IMR-90 (cell line): ENCODE data around the gene CD1B. TPM values are rescaled to one million over a fixed set of nuclear protein-coding genes. Genes with fewer than 3 reads are reported as not detected.
"Not testable (repeated sequence)": the region's sequence is repeated elsewhere in the genome, so short reads cannot be mapped to it uniquely, and the experiment has no call there.

Experiments
- ATAC-seq: fragments of 200-7000 bp; cut with Tn5 transposase; 2 replicates; pipeline ENCODE4 v1.9.1; 2020; ENCODE audit warnings: low read depth, mild to moderate bottlenecking, moderate library complexity
- BruUV-seq: library from RNA; stranded (reverse); fragments of 400-500 nt; replicated peaks from 2 replicates; lab custom pipeline; 2021; lab: Mats Ljungman, UMichigan
- CTCF ChIA-PET: fragments of 300-600 bp; formaldehyde crosslinking; extraction: SDS; loops from one replicate; lab custom pipeline; 2021; ENCODE audit warnings: antibody characterized with exemption; lab: Yijun Ruan, JAX
- POLR2A ChIA-PET: fragments of 300-600 bp; sonication (Branson Sonifier 250); formaldehyde crosslinking; loops from one replicate; lab custom pipeline; 2022; ENCODE audit warnings: antibody characterized with exemption; ENCODE audit not compliant: unreplicated experiment; lab: Charles Lee
- DNase-seq: peaks from one replicate; pipeline ENCODE4 v3.0.0; 2013
- H2AFZ ChIP-seq: replicated peaks from 2 replicates; pipeline ENCODE3; 2013; ENCODE audit warnings: low read length, mild to moderate bottlenecking; ENCODE audit not compliant: poor library complexity
- H2AK5ac ChIP-seq: 2 replicates; pipeline ENCODE4 v1.6.1; 2013; ENCODE audit warnings: low read depth, low read length, inconsistent platforms
- H2AK9ac ChIP-seq: replicated peaks from 2 replicates; pipeline ENCODE3; 2013; ENCODE audit warnings: mild to moderate bottlenecking, low read depth, low read length, moderate library complexity; ENCODE audit not compliant: poor library complexity
- H2BK120ac ChIP-seq: 2 replicates; pipeline ENCODE4 v1.6.1; 2013; ENCODE audit warnings: low read depth, low read length, inconsistent platforms
- H2BK15ac ChIP-seq: 3 replicates; pipeline ENCODE4 v1.6.1; 2013; ENCODE audit warnings: low read depth, low read length, inconsistent platforms
- H2BK20ac ChIP-seq: 2 replicates; pipeline ENCODE4 v1.6.1; 2013; ENCODE audit warnings: low read depth, mild to moderate bottlenecking, inconsistent platforms, low read length, moderate library complexity
- H2BK5ac ChIP-seq: 2 replicates; pipeline ENCODE4 v1.6.1; 2013; ENCODE audit warnings: mild to moderate bottlenecking, low read depth, low read length, inconsistent platforms; ENCODE audit not compliant: poor library complexity, severe bottlenecking
- H3K14ac ChIP-seq: replicated peaks from 2 replicates; pipeline ENCODE4 v1.6.1; 2013; ENCODE audit warnings: low read depth, low read length, inconsistent platforms
- H3K18ac ChIP-seq: 2 replicates; pipeline ENCODE4 v1.6.1; 2013; ENCODE audit warnings: low read depth, low read length, control low read depth
- H3K23ac ChIP-seq: 2 replicates; pipeline ENCODE4 v1.6.1; 2013; ENCODE audit warnings: low read depth, low read length, inconsistent platforms
- H3K27ac ChIP-seq: 2 replicates; pipeline ENCODE4 v1.5.1; 2013; ENCODE audit warnings: mild to moderate bottlenecking, control low read depth, low read length; ENCODE audit not compliant: insufficient read depth
- H3K27me3 ChIP-seq: 2 replicates; pipeline ENCODE4 v1.6.1; 2013; ENCODE audit warnings: low read length; ENCODE audit not compliant: control insufficient read depth, insufficient read depth
- H3K36me3 ChIP-seq: 2 replicates; pipeline ENCODE4 v1.6.1; 2013; ENCODE audit warnings: low read length, mixed read lengths; ENCODE audit not compliant: control insufficient read depth, insufficient read depth
- H3K4ac ChIP-seq: 2 replicates; pipeline ENCODE4 v1.6.1; 2013; ENCODE audit warnings: low read depth, low read length, inconsistent platforms
- H3K4me1 ChIP-seq: 2 replicates; pipeline ENCODE4 v1.6.1; 2013; ENCODE audit warnings: low read length, mixed read lengths; ENCODE audit not compliant: control insufficient read depth, insufficient read depth
- H3K4me2 ChIP-seq: 2 replicates; pipeline ENCODE4 v1.6.1; 2013; ENCODE audit warnings: low read depth, mild to moderate bottlenecking, control low read depth, low read length, moderate library complexity
- H3K4me3 ChIP-seq: 2 replicates; pipeline ENCODE4 v1.5.1; 2013; ENCODE audit warnings: low read depth, mild to moderate bottlenecking, control low read depth, low read length, moderate library complexity; ENCODE audit not compliant: insufficient read depth
- H3K56ac ChIP-seq: 2 replicates; pipeline ENCODE4 v1.6.1; 2013; ENCODE audit warnings: low read length, inconsistent platforms; ENCODE audit not compliant: insufficient read depth; ENCODE audit errors: extremely low read depth
- H3K79me1 ChIP-seq, 2 experiments: 2 replicates each; pipeline ENCODE4 v1.6.1; 2013; ENCODE audit warnings: low read length in 2 of 2, inconsistent platforms in 1 of 2, low read depth in 1 of 2
- H3K9ac ChIP-seq: 2 replicates; pipeline ENCODE4 v1.6.1; 2013; ENCODE audit warnings: low read depth, low read length, control low read depth
- H3K9me1 ChIP-seq: 2 replicates; pipeline ENCODE4 v1.6.1; 2013; ENCODE audit warnings: low read length, inconsistent platforms; ENCODE audit not compliant: insufficient read depth
- H3K9me3 ChIP-seq: 2 replicates; pipeline ENCODE4 v1.6.1; 2013; ENCODE audit warnings: low read length; ENCODE audit not compliant: control insufficient read depth, insufficient read depth
- H4K20me1 ChIP-seq: 2 replicates; pipeline ENCODE4 v1.6.1; 2013; ENCODE audit warnings: low read length, inconsistent platforms; ENCODE audit not compliant: insufficient read depth
- H4K5ac ChIP-seq: 2 replicates; pipeline ENCODE4 v1.6.1; 2013; ENCODE audit warnings: mild to moderate bottlenecking, low read depth, low read length, control low read depth
- H4K8ac ChIP-seq, 2 experiments: 2 replicates each; pipeline ENCODE4 v1.6.1; 2013; ENCODE audit warnings: low read depth in 2 of 2, low read length in 2 of 2, control low read depth in 1 of 2, inconsistent platforms in 1 of 2
- H4K91ac ChIP-seq: 2 replicates; pipeline ENCODE4 v1.6.1; 2013; ENCODE audit warnings: low read depth, low read length, inconsistent platforms; ENCODE audit not compliant: insufficient read depth
- WGBS, 2 experiments: methylation state at CpG; one replicate each; pipeline versions ENCODE4 v1.1.5 to v1.1.7; 2013; ENCODE audit warnings: missing lambda C conversion rate in 2 of 2; ENCODE audit not compliant: insufficient read length in 1 of 2; ENCODE audit errors: extremely low coverage in 2 of 2; 5-methylcytosine and 5-hydroxymethylcytosine counted together
- dilution Hi-C: fragments of 300-500 bp; cut with HindIII; formaldehyde crosslinking; loops from one replicate; pipeline ENCODE4 v1.14.3; 2018; ENCODE audit warnings: low sequenced_read_pairs; ENCODE audit not compliant: unreplicated experiment
- in situ Hi-C: fragments of 300-500 bp; cut with MboI; formaldehyde crosslinking; loops from 3 replicates; pipeline ENCODE4 v1.14.3; 2019; ENCODE audit warnings: low sequenced_read_pairs, inconsistent platforms, mixed read lengths
- intact Hi-C: fragments of 100-400 bp; cut with micrococcal nuclease; formaldehyde crosslinking; loops from 2 replicates; pipeline ENCODE4 v1.10.0; 2022
- polyA plus RNA-seq, 3 experiments: library from polyadenylated mRNA; depleted of rRNA; stranded (reverse); fragments of >200 nt; gene quantifications; 2 replicates each; pipeline ENCODE4 v1.2.3, GENCODE V29; 2012; ENCODE audit warnings: low replicate concordance in 1 of 3
- total RNA-seq: library from RNA; depleted of rRNA; stranded (reverse); fragments of >200 nt; gene quantifications from 2 replicates; pipeline ENCODE4 v1.2.3, GENCODE V29; 2012

CD1B gene
- total and polyA plus RNA-seq, 2 of the 4 experiments (the other 2 are of a cell fraction), result not detected

DNA sequence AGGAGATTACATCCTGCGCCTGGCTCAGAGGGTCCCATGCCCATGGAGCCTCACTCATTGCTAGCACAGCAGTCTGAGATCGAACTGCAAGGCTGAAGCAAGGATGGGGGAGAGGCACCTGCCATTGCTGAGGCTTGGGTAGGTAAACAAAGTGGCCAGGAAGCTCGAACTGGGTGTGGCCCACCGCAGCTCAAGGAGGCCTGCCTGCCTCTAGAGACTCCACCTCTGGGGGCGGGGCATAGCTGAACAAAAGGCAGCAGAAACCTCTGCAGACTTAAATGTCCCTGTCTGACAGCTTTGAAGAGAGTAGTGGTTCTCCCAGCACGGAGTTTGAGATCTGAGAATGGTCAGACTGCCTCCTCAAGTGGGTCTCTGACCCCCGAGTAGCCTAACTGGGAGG, 5.1 kb upstream of the CD1B start:
- H3K9ac ChIP-seq, H2AK9ac ChIP-seq, H2BK15ac ChIP-seq, H3K4ac ChIP-seq, H2BK5ac ChIP-seq, H3K9me1 ChIP-seq, H2AFZ ChIP-seq, H3K4me3 ChIP-seq, H3K36me3 ChIP-seq, H3K9me3 ChIP-seq, H3K79me1 ChIP-seq, ATAC-seq, intact Hi-C loops, H2BK120ac ChIP-seq, POLR2A ChIA-PET, H3K23ac ChIP-seq, CTCF ChIA-PET, DNase-seq, H3K27me3 ChIP-seq, dilution Hi-C loops, H3K56ac ChIP-seq, H3K27ac ChIP-seq, H4K91ac ChIP-seq, H3K14ac ChIP-seq, H3K4me1 ChIP-seq, BruUV-seq, H2AK5ac ChIP-seq, H3K4me2 ChIP-seq, H4K5ac ChIP-seq, H3K18ac ChIP-seq, H2BK20ac ChIP-seq, in situ Hi-C loops, H4K20me1 ChIP-seq, H4K8ac ChIP-seq: not testable (repeated sequence)
- WGBS, 2 experiments, result 52% methylated on average over 2 of the region's 7 CpGs; no CpG with 5 or more reads in 1 of the 2 experiments
